Heart left ventricle (tissue), 13 donors: ENCODE data around the gene C3AR1.

ENCODE experiments used
- POLR2A ChIP-seq, 2 donors: fragments of 450-650 bp; IDR thresholded peaks; one replicate each; pipeline ENCODE4 v1.6.1; 2017; ENCODE audit warnings: antibody characterized with exemption in 2 of 2, mild to moderate bottlenecking in 2 of 2, moderate library complexity in 2 of 2
- TF ChIP-seq, protein P1 (sequence below), 12 donors: fragments of 200-600 bp; sonication (generic) in 4 of 12; IDR thresholded peaks; one replicate each; pipeline versions ENCODE4 v1.5.0 to v1.8.0; 2018 to 2022; ENCODE audit warnings: antibody characterized with exemption in 12 of 12, mild to moderate bottlenecking in 5 of 12
- donor health status: ischemic (EF 13 %, LVEDD 7.1; RV severe dilation, severe dysfunction).
- donor health status: DM: no; HTN: yes; CAD: no.
- donor health status: DM: no; HTN: no; CAD: no.
- donor health status: ischemic (EF 25% LVEDD 6.9; RV normal size, moderate dysfunction).
- donor health status: ischemic (EF 25% LVEDD 5.7; RV mildly dilated, moderate dysfunction).
- donor health status: ischemic (EF 35%, LVEDD 5.7; RV mildly dilated, moderate dysfunction).
- donor health status: nonischemic (EF 11% LVEDD 7.7; RV severe dilation, severe dysfunction).
- donor health status: DM: yes; HTN: yes; CAD: no.
- donor health status: PGD.
- donor health status: ischemic (EF 29% LVEDD 5.4; RV normal size, mild dysfunction).
- donor health status: nonischemic (EF 23%, LVEDD 6.1; RV moderate dilation, normal function).

DNA sequence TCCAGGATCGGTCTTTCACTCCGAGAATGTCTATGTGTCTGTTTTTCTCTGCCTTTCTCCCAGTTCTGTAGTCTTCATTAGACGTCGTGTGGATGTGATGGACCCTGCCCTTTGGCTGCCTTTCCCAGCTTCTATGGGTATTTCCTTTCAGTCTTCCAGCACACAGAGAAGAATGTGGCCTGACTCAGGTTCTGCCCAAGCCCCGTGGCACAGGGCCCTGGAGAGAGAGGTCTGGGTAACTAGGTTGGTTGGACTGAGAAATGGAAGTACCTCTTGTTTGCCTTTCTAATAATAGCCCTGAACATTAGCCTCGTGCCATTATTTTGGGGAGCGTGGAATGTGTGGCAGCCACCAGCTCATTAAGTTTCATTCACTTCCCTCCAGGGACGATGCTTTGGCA, 29.8 kb downstream of the C3AR1 start:
- TF ChIP-seq, protein P1, sequence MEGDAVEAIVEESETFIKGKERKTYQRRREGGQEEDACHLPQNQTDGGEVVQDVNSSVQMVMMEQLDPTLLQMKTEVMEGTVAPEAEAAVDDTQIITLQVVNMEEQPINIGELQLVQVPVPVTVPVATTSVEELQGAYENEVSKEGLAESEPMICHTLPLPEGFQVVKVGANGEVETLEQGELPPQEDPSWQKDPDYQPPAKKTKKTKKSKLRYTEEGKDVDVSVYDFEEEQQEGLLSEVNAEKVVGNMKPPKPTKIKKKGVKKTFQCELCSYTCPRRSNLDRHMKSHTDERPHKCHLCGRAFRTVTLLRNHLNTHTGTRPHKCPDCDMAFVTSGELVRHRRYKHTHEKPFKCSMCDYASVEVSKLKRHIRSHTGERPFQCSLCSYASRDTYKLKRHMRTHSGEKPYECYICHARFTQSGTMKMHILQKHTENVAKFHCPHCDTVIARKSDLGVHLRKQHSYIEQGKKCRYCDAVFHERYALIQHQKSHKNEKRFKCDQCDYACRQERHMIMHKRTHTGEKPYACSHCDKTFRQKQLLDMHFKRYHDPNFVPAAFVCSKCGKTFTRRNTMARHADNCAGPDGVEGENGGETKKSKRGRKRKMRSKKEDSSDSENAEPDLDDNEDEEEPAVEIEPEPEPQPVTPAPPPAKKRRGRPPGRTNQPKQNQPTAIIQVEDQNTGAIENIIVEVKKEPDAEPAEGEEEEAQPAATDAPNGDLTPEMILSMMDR (IDR thresholded peaks at IDR 0.05) = no peak
- TF ChIP-seq POLR2A (IDR thresholded peaks at IDR 0.05) = no peak
